Measurements from ENCODE around the gene EYA2.

EYA2 gene

GRCh38 chr20:47215653-47216397 is 321.2 kb downstream of the EYA2 start:
- no peak for TF ChIP-seq ZFP3 (CRISPR knock-in tag; IDR thresholded peaks at IDR 0.05)
- TF ChIP-seq ZNF70 (CRISPR knock-in tag; IDR thresholded peaks at IDR 0.05), result no peak
- no peak for TF ChIP-seq ZC3H10 (CRISPR knock-in tag; IDR thresholded peaks at IDR 0.05)
- TF ChIP-seq BACH2 (CRISPR knock-in tag; IDR thresholded peaks at IDR 0.05; ENCODE audit: borderline replicate concordance), result no peak
- TF ChIP-seq ISL1 (CRISPR knock-in tag; IDR thresholded peaks at IDR 0.05), result no peak
- no peak for TF ChIP-seq TSHZ2 (CRISPR knock-in tag; IDR thresholded peaks at IDR 0.05)
- no peak for TF ChIP-seq CREB5 (CRISPR knock-in tag; IDR thresholded peaks at IDR 0.05; ENCODE audit: low read depth)
- no peak for TF ChIP-seq GLIS3 (CRISPR knock-in tag; IDR thresholded peaks at IDR 0.05)
- TF ChIP-seq RARB (CRISPR knock-in tag; IDR thresholded peaks at IDR 0.05), result no peak
- no peak for TF ChIP-seq ESRRG (CRISPR knock-in tag; IDR thresholded peaks at IDR 0.05)
- TF ChIP-seq OSR1 (CRISPR knock-in tag; IDR thresholded peaks at IDR 0.05), result no peak
- no peak for TF ChIP-seq ZNF8 (CRISPR knock-in tag; IDR thresholded peaks at IDR 0.05)
- no peak for TF ChIP-seq PPARA (CRISPR knock-in tag; IDR thresholded peaks at IDR 0.05; ENCODE audit: borderline replicate concordance)
- ATAC-seq, result no peak

- ATAC-seq, result no peak
- TF ChIP-seq PATZ1 (CRISPR knock-in tag; IDR thresholded peaks at IDR 0.05; ENCODE audit: borderline replicate concordance), result no peak
- TF ChIP-seq ZFP30 (CRISPR knock-in tag; IDR thresholded peaks at IDR 0.05), result no peak
- no peak for TF ChIP-seq ZNF8 (CRISPR knock-in tag; IDR thresholded peaks at IDR 0.05)
- TF ChIP-seq POU6F1 (CRISPR knock-in tag; IDR thresholded peaks at IDR 0.05; ENCODE audit: borderline replicate concordance, low read depth), result no peak
- no peak for TF ChIP-seq TOX (CRISPR knock-in tag; IDR thresholded peaks at IDR 0.05; ENCODE audit: borderline replicate concordance)
- TF ChIP-seq OSR1 (CRISPR knock-in tag; IDR thresholded peaks at IDR 0.05), result no peak
- no peak for TF ChIP-seq ZNF565 (CRISPR knock-in tag; conservative IDR thresholded peaks at IDR 0.05; ENCODE audit: low read depth)
- TF ChIP-seq BACH2 (CRISPR knock-in tag; IDR thresholded peaks at IDR 0.05; ENCODE audit: borderline replicate concordance), result no peak
- TF ChIP-seq RARB (CRISPR knock-in tag; IDR thresholded peaks at IDR 0.05), result no peak
- no peak for TF ChIP-seq TSHZ2 (CRISPR knock-in tag; IDR thresholded peaks at IDR 0.05)
- no peak for TF ChIP-seq ZNF70 (CRISPR knock-in tag; IDR thresholded peaks at IDR 0.05)
- no peak for TF ChIP-seq CSRNP3 (CRISPR knock-in tag; IDR thresholded peaks at IDR 0.05)
- TF ChIP-seq CREB5 (CRISPR knock-in tag; IDR thresholded peaks at IDR 0.05; ENCODE audit: low read depth), result no peak
- no peak for TF ChIP-seq GLIS3 (CRISPR knock-in tag; IDR thresholded peaks at IDR 0.05)
- no peak for TF ChIP-seq ARNTL (CRISPR knock-in tag; IDR thresholded peaks at IDR 0.05; ENCODE audit: borderline replicate concordance, low read depth)
- no peak for TF ChIP-seq ZFP3 (CRISPR knock-in tag; IDR thresholded peaks at IDR 0.05)
- TF ChIP-seq ZC3H10 (CRISPR knock-in tag; IDR thresholded peaks at IDR 0.05), result no peak
These were observed 322.3 kb downstream of the EYA2 start for GRCh38 chr20:47216819-47217410.

All from SK-N-SH treated with all-trans-retinoic acid at 6 μM for 48 hours (cell line).